ENCODE measurements around the gene GCLC.
"Not testable (repeated sequence)": the region's sequence is repeated elsewhere in the genome, so short reads cannot be mapped to it uniquely, and the experiment has no call there.

GCLC gene

GRCh38 chr6:53487080-53487479, 57.8 kb downstream of the GCLC start:
- no peak for DNase-seq

GRCh38 chr6:53486679-53487078, 58.2 kb downstream of the GCLC start:
- DNase-seq: no peak

GRCh38 chr6:53484476-53485280, 60.2 kb downstream of the GCLC start:
- DNase-seq: peak; percentile 74

GRCh38 chr6:53483423-53484353, 61.2 kb downstream of the GCLC start:
- no peak for DNase-seq

- no peak for DNase-seq
These were observed 63.6 kb downstream of the GCLC start for GRCh38 chr6:53481323-53481722.

- not testable (repeated sequence) for DNase-seq
These were observed 64.1 kb downstream of the GCLC start for GRCh38 chr6:53480774-53481173.

- no peak for DNase-seq
These were observed 65.0 kb downstream of the GCLC start for GRCh38 chr6:53479871-53480270.

GRCh38 chr6:53476964-53477363, 67.9 kb downstream of the GCLC start:
- DNase-seq: no peak

GRCh38 chr6:53474010-53474409, 70.9 kb downstream of the GCLC start:
- no peak for DNase-seq

GRCh38 chr6:53469163-53469562, 75.7 kb downstream of the GCLC start:
- no peak for DNase-seq

GRCh38 chr6:53466257-53466656, 78.6 kb downstream of the GCLC start:
- no peak for DNase-seq

GRCh38 chr6:53465732-53466131, 79.2 kb downstream of the GCLC start:
- DNase-seq: no peak

- no peak for DNase-seq
These were observed 79.9 kb downstream of the GCLC start for GRCh38 chr6:53464927-53465460.

GRCh38 chr6:53464483-53464882, 80.4 kb downstream of the GCLC start:
- DNase-seq: no peak

- DNase-seq: no peak
These were observed 83.2 kb downstream of the GCLC start for GRCh38 chr6:53461696-53462095.

- no peak for DNase-seq
These were observed 83.8 kb downstream of the GCLC start for GRCh38 chr6:53461041-53461656.

- no peak for DNase-seq
These were observed 86.6 kb downstream of the GCLC start for GRCh38 chr6:53458105-53458866.

GRCh38 chr6:53456809-53457208, 88.1 kb downstream of the GCLC start:
- no peak for DNase-seq

GRCh38 chr6:53455678-53456077, 89.2 kb downstream of the GCLC start:
- no peak for DNase-seq

- no peak for DNase-seq
These were observed 93.7 kb downstream of the GCLC start for GRCh38 chr6:53451165-53451564.

GRCh38 chr6:53447865-53448264, 97.0 kb downstream of the GCLC start:
- DNase-seq: no peak

Measured in activated T-cell treated with anti-CD3 and anti-CD28 coated beads for 4 hours (primary cell).